ENCODE measurements around the gene ADISSP. TPM values are rescaled to one million over a fixed set of nuclear protein-coding genes. Genes with fewer than 3 reads are reported as not detected.

ADISSP gene
- 95.8 and 107 TPM in 2 replicates for total RNA-seq (2014; rRNA removed; shearing (Covaris generic))

- DNase-seq (ENCODE audit: low spot score) = peak; percentile 97
- in situ Hi-C loops (cut with HindIII; ENCODE audit: low sequenced_read_pairs) = no loop called here
Measured at GRCh38 chr20:3767427-3768341, at the start of gene ADISSP. Gene ADISSP (minus strand): TSS chr20:3767753. CDS start chr20:3760100, 7,653 bp downstream.

GRCh38 chr20:3815703-3816315 is 48.3 kb upstream of the ADISSP start:
- no peak for DNase-seq (ENCODE audit: low spot score)
- in situ Hi-C loops (cut with HindIII; ENCODE audit: low sequenced_read_pairs) = no loop called here

GRCh38 chr20:3814928-3815495 is 47.5 kb upstream of the ADISSP start:
- DNase-seq (ENCODE audit: low spot score) = no peak
- in situ Hi-C loops (cut with HindIII; ENCODE audit: low sequenced_read_pairs) = no loop called here

GRCh38 chr20:3813848-3814581 is 46.5 kb upstream of the ADISSP start:
- in situ Hi-C loops (cut with HindIII; ENCODE audit: low sequenced_read_pairs) = no loop called here
- no peak for DNase-seq (ENCODE audit: low spot score)

GRCh38 chr20:3812975-3813847 is 45.7 kb upstream of the ADISSP start:
- DNase-seq (ENCODE audit: low spot score) = no peak
- in situ Hi-C loops (cut with HindIII; ENCODE audit: low sequenced_read_pairs) = no loop called here

- no peak for DNase-seq (ENCODE audit: low spot score)
- in situ Hi-C loops (cut with HindIII; ENCODE audit: low sequenced_read_pairs) = no loop called here
Measured at GRCh38 chr20:3812259-3812681, 44.7 kb upstream of the ADISSP start.

- in situ Hi-C loops (cut with HindIII; ENCODE audit: low sequenced_read_pairs) = no loop called here
- peak; percentile 98 for DNase-seq (ENCODE audit: low spot score)
Measured at GRCh38 chr20:3811467-3812258, 44.1 kb upstream of the ADISSP start.

- DNase-seq (ENCODE audit: low spot score) = no peak
- in situ Hi-C loops (cut with HindIII; ENCODE audit: low sequenced_read_pairs) = no loop called here
Measured at GRCh38 chr20:3808544-3808943, 41.0 kb upstream of the ADISSP start.

GRCh38 chr20:3804781-3805180 is 37.2 kb upstream of the ADISSP start:
- DNase-seq (ENCODE audit: low spot score) = no peak
- in situ Hi-C loops (cut with HindIII; ENCODE audit: low sequenced_read_pairs) = no loop called here

GRCh38 chr20:3804254-3804751 is 36.8 kb upstream of the ADISSP start:
- DNase-seq (ENCODE audit: low spot score) = no peak
- in situ Hi-C loops (cut with HindIII; ENCODE audit: low sequenced_read_pairs) = no loop called here

GRCh38 chr20:3803854-3804253 is 36.3 kb upstream of the ADISSP start:
- in situ Hi-C loops (cut with HindIII; ENCODE audit: low sequenced_read_pairs) = no loop called here

GRCh38 chr20:3803289-3803688 is 35.7 kb upstream of the ADISSP start:
- no peak for DNase-seq (ENCODE audit: low spot score)
- in situ Hi-C loops (cut with HindIII; ENCODE audit: low sequenced_read_pairs) = no loop called here

More at GRCh38 chr20:3803854-3804253, 36.3 kb upstream of the ADISSP start:
- peak; percentile 76 for DNase-seq (ENCODE audit: low spot score)

- in situ Hi-C loops (cut with HindIII; ENCODE audit: low sequenced_read_pairs) = no loop called here
- DNase-seq (ENCODE audit: low spot score) = no peak
Measured at GRCh38 chr20:3802524-3803239, 35.1 kb upstream of the ADISSP start.

GRCh38 chr20:3801846-3802245 is 34.3 kb upstream of the ADISSP start:
- no peak for DNase-seq (ENCODE audit: low spot score)

GRCh38 chr20:3801299-3801698 is 33.7 kb upstream of the ADISSP start:
- in situ Hi-C loops (cut with HindIII; ENCODE audit: low sequenced_read_pairs) = no loop called here
- DNase-seq (ENCODE audit: low spot score) = no peak

More at GRCh38 chr20:3801846-3802245, 34.3 kb upstream of the ADISSP start:
- in situ Hi-C loops (cut with HindIII; ENCODE audit: low sequenced_read_pairs) = no loop called here

- no peak for DNase-seq (ENCODE audit: low spot score)
- in situ Hi-C loops (cut with HindIII; ENCODE audit: low sequenced_read_pairs) = no loop called here
Measured at GRCh38 chr20:3800878-3801260, 33.3 kb upstream of the ADISSP start.

- no peak for DNase-seq (ENCODE audit: low spot score)
- in situ Hi-C loops (cut with HindIII; ENCODE audit: low sequenced_read_pairs) = no loop called here
Measured at GRCh38 chr20:3800256-3800877, 32.8 kb upstream of the ADISSP start.

All from G401 (cell line).